Glomerular endothelial cell (primary cell): ENCODE results near the gene POMP. TPM values are rescaled to one million over a fixed set of nuclear protein-coding genes. Genes with fewer than 3 reads are reported as not detected.
"Not testable (repeated sequence)": the region's sequence is repeated elsewhere in the genome, so short reads cannot be mapped to it uniquely, and the experiment has no call there.

Source experiments
- DNase-seq: peaks from one replicate; pipeline ENCODE4 v3.0.0-alpha.2; 2011; ENCODE audit warnings: low read depth, low spot score; ENCODE audit errors: extremely low read depth
- total RNA-seq: library from RNA; depleted of rRNA; stranded (reverse); fragments of >200 nt; gene quantifications from 2 replicates; pipeline ENCODE4 v1.2.3, GENCODE V29; 2015

POMP gene
- total RNA-seq, 1 donor from 2014 or later = 132 TPM

- DNase-seq = no peak
These were observed 27.0 kb downstream of the POMP start for GRCh38 chr13:28685892-28686291.

DNA sequence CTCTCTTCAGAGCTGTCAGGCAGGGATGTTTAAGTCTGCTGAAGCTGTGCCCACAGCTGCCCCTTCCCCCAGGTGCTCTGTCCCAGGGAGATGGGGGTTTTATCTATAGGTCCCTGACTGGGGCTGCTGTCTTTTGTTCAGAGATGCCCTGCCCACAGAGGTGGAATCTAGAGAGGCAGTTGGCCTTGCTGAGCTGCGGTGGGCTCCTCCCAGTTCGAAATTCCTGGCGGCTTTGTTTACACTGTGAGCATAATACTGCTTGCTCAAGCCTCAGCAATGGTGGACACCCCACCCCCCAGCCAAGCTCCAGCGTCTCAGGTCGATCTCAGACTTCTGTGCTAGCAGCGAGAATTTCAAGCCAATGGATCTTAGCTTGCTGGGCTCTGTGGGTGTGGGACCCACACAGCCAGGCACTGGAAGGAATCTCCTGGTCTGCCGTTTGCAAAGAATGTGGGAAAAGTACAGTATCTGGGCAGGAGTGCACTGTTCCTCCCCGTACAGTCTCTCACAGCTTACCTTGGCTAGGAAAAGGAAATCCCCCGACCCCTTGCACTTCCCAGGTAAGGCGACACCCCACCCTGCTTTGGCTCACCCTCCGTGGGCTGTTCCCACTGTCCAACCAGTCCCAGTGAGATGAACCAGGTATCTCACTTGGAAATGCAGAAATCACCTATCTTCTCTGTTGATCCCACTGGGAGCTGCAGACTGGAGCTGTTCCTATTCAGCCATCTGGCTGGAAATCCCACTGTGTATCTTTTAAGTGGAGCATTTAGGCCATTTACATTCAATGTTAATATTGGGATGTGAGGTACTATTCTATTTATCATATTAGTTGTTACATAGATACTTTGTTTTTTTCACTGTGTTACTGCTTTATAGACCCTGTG lies 34.9 kb downstream of the POMP start:
- DNase-seq = not testable (repeated sequence)

DNA sequence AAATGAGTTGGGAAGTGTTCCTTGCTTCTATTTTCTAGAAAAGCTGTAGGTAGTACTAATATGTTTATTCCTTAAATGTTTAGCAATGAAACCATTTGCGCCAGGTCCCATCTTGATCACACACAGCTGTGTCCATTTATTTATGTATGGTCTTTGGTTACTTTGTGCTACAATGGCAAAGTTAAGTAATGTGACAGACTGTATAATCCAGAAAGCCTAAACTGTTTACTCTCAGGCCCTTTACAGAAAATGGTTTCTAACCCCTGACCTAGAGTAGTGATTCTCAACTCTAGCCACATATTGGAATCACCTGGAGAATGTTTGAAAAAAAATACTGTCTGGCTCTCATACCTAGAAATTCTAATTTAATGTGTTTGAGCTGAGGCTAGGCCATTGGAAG lies 38.5 kb downstream of the POMP start:
- no peak for DNase-seq

DNA sequence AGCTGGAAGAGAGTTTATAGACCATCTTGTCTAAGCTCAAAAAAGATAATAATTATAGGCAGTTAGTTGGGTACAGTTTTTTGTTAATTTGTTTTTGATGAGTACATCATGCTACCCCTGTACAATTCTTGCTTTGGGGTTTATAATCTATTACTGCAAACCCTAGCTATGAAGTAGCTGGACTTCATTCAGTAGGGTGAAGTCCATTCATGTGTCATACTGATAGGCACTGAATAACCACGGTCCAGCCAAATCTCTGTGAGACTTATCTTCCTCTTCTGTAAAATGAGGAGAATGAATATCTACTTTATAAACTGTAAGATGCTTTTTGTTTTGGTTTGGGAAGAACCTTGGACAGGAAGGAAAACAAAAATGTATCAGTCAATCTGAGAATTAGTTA lies 40.3 kb downstream of the POMP start:
- DNase-seq = no peak

GRCh38 chr13:28704282-28704681 lies 45.4 kb downstream of the POMP start:
- DNase-seq = no peak

GRCh38 chr13:28704919-28705318 lies 46.0 kb downstream of the POMP start:
- no peak for DNase-seq

DNA sequence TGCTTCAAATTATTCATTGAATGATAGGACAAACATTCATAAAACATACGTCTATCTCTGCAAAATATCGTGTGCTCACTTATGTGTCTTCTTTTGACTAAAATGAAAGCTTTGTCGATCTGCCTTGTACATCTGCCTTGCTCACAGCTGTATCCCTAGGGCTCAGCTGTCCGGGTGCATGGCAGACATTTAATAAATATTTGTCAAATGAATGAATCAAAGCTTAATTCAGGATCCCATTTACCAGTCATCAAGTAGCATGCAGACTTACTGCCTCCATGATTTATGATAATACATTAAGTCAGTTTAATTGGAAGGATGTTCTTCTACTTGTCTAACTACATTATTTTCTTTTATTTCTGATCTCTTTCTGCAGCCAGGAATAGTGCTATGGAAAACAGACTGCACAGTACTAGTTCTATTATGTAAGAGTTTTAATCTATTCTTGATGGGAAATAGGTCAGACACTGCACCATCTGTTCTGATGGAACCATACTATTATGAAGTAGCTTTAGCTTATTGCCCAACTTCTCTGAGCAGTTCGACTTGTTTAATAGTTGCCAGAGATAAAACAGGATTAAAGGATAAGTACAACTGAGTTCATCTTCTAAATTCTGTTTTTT lies 46.6 kb downstream of the POMP start:
- no peak for DNase-seq

DNA sequence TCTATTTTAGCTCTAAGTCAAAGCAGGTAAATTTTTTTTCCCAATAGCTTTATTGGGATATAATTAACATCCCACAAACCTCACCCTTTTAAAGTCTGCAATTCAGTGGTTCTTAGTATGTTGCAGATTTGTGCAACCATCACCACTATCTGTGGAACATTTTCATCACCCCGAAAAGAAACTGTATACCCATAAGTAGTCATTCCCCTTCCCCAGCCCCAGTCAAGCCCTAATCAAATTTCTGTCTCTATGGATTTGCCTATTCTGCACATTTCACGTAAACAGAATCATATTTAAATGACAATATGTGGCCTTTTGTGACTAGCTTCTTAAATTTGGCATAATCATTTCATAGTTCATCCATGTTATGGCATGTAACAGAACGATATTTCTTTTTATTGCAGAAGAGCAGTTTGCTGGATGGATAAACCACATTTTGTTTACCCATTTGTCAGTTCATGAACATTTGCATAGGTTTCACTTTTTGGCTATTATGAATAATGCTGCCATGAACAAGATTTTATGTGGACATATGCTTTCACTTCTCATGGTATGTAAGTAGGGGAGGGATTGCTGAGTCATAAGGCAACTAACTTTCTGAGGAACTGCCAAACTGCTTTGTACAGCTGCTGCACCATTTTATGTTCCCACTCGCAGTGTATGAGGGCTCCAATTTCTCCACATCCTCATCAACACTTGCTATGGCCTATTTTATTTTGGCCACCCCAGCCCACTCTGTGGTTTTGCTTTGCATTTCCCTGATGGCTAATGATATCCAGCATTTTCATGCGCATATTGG lies 48.9 kb downstream of the POMP start:
- no peak for DNase-seq

GRCh38 chr13:28710161-28710560 lies 51.2 kb downstream of the POMP start:
- DNase-seq = no peak

- no peak for DNase-seq
These were observed 55.7 kb downstream of the POMP start for GRCh38 chr13:28714651-28715050.

- DNase-seq = peak; percentile 98
These were observed 57.6 kb downstream of the POMP start for GRCh38 chr13:28716511-28716910.

DNA sequence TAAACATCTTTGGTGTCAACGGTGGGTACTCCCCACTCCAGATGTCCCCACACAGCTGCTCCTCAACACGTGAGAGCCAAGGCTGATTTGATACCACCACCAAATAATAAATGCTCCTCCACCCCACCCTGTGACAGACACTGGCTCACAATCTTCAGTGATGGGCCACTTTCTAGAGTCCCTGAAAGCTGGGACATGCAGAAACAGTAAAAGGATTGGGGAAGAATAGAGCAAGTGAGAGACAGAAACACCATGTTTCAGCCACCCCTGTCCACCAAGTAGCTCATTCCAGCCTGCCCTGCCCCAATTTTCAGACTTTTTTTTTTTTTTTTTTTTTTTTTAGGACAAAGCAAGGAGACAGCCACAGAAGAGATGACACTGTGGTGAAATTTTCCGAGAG lies 58.2 kb downstream of the POMP start:
- no peak for DNase-seq

DNA sequence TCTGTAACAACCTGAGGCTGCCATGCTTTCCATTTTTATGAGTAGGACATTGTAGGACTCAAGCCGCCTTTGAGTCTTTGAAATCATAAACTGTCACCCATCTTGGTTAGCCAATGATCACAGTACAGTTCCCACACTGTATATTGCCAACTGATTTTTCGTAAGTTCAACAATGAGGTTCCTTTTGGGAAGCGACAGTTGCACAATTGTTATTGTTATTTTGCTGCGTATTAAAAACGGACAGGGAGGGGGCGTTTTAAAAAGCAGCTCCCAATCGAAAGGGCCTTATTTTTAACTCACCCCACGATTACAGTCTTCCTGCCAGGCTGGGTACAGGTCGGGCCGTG lies 59.2 kb downstream of the POMP start:
- DNase-seq = no peak

- DNase-seq = no peak
These were observed 59.8 kb downstream of the POMP start, which contains the start of gene SLC46A3 for GRCh38 chr13:28718543-28719226. Gene SLC46A3, minus strand, starts transcription at chr13:28718970. Its CDS starts 972 bp downstream, at chr13:28717998.

DNA sequence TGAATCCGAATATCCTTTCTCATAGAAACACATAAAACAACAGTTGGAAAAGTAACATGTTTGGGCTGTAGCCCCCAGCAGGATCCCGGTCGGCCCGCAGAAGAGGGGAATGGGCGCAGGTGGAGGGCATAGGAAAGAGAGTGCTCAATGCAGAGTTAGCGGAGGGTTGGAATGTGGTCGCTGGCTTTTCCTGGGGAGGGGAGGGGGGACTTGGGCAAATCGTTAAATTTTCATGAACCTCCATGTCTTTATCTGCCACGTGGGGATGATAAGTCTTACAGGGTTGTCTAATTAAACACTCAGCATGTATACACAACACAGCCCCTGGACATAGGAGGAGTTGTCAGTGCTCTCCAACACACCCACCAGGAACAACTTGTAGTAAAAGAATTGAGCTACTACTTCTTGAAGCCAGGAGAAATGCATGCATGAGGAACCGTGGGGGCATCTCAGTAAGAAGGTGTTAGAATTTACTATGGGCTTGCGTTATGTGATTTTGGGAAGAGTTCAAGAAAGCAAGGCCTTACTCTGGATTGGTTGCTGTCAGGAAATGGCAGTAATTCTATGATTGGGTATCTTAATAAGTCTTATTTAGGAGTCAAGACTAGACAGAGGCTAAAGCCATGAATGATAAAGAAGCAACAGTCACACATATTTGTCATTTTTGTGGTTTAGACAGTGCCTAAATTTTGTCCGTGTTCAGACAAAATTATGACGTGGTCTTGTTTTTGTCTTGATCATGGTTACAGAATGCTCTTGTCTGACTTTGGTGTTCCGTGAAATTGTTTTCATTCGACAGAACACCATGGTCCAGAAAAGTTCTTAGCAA lies 60.5 kb downstream of the POMP start:
- DNase-seq = no peak

GRCh38 chr13:28723806-28724205 lies 64.9 kb downstream of the POMP start:
- no peak for DNase-seq

GRCh38 chr13:28725046-28725610 lies 66.2 kb downstream of the POMP start:
- DNase-seq = no peak
